Suprapubic skin (tissue), 4 donors: Measurements from ENCODE around the gene C3orf52.

Experiments used
- CTCF ChIP-seq, 2 donors: fragments of 200-600 bp in 1 of 2; fragments of 450-650 bp in 1 of 2; sonication (generic) in 1 of 2; IDR thresholded peaks; one replicate each; pipeline ENCODE4 v1.5.1; 2016 to 2019; ENCODE audit warnings: antibody characterized with exemption in 2 of 2, mild to moderate bottlenecking in 1 of 2, moderate library complexity in 1 of 2
- EP300 ChIP-seq: sonication (generic); formaldehyde crosslinking; IDR thresholded peaks from one replicate; pipeline ENCODE4 v1.6.1; 2017; ENCODE audit warnings: antibody characterized with exemption
- POLR2A ChIP-seq, 2 donors: fragments of 450-650 bp; IDR thresholded peaks; one replicate each; pipeline ENCODE4 v1.6.1; 2017; ENCODE audit warnings: antibody characterized with exemption in 2 of 2, mild to moderate bottlenecking in 2 of 2, moderate library complexity in 2 of 2
- POLR2AphosphoS5 ChIP-seq, 3 donors: sonication (generic); formaldehyde crosslinking; IDR thresholded peaks; one replicate each; pipeline ENCODE4 v1.6.1; 2017; ENCODE audit warnings: antibody characterized with exemption in 3 of 3

GRCh38 chr3:112084980-112085705, 1.0 kb upstream of the C3orf52 start:
- TF ChIP-seq CTCF (IDR thresholded peaks at IDR 0.05) (no peak), POLR2A (IDR thresholded peaks at IDR 0.05) (no peak), EP300 (no peak), POLR2AphosphoS5 (IDR thresholded peaks at IDR 0.05) (no peak)
